K562 (cell line): ENCODE results near the gene SPTBN2. TPM values are rescaled to one million over a fixed set of nuclear protein-coding genes. Genes with fewer than 3 reads are reported as not detected.

ENCODE experiments used
- ATF3 ChIP-seq, 2 experiments: fragments of 450-650 bp in 1 of 2; sonication (generic) in 1 of 2; formaldehyde crosslinking in 1 of 2; IDR thresholded peaks in 1 of 2; conservative IDR thresholded peaks in 1 of 2; 2 replicates each; pipeline versions ENCODE4 v1.6.1 to v1.8.1; 2016 to 2023; ENCODE audit warnings: mild to moderate bottlenecking in 2 of 2, moderate library complexity in 2 of 2, inconsistent platforms in 1 of 2, missing genetic modification reagents in 1 of 2
- MTA3 ChIP-seq: fragments of 450-650 bp; formaldehyde crosslinking; IDR thresholded peaks from 2 replicates; pipeline ENCODE4 v1.6.1; 2017; ENCODE audit warnings: mild to moderate bottlenecking, borderline replicate concordance
- RBM15 ChIP-seq: fragments of 200-400 bp; formaldehyde crosslinking; IDR thresholded peaks from 2 replicates; pipeline ENCODE4 v1.6.1; 2018; ENCODE audit warnings: mild to moderate bottlenecking, low read length, moderate library complexity; ENCODE audit not compliant: insufficient read depth
- SP1 ChIP-seq: sonication (generic); formaldehyde crosslinking; IDR thresholded peaks from 2 replicates; pipeline ENCODE4 v1.8.1; 2022; ENCODE audit warnings: mild to moderate bottlenecking, missing genetic modification reagents
- YY1 ChIP-seq, 3 experiments: IDR thresholded peaks; 2 replicates each; pipeline ENCODE4 v1.6.1; 2011; ENCODE audit warnings: low read length in 2 of 3, mild to moderate bottlenecking in 2 of 3, moderate library complexity in 2 of 3, borderline replicate concordance in 1 of 3, control low read depth in 1 of 3, low read depth in 1 of 3; ENCODE audit not compliant: insufficient read depth in 3 of 3, insufficient replicate concordance in 2 of 3, control insufficient read depth in 1 of 3, insufficient read length in 1 of 3; ENCODE audit errors: extremely low read depth in 1 of 3
- ZBTB1 ChIP-seq: sonication (generic); formaldehyde crosslinking; IDR thresholded peaks from 2 replicates; pipeline ENCODE4 v1.8.1; 2023; ENCODE audit warnings: missing genetic modification reagents, low read depth, mild to moderate bottlenecking, borderline replicate concordance
- polyA plus RNA-seq, 8 experiments: library from polyadenylated mRNA; depleted of rRNA in 4 of 8; stranded (reverse) in 5 of 8; unstranded in 3 of 8; fragments of >200 nt; fragmentation: Nextera tagmentation in 2 of 8; fragmentation: Illumina TruSeq in 1 of 8; extraction: Ambion mirVana in 2 of 8; extraction: Trizol in 1 of 8; gene quantifications; 2 replicates each; pipeline versions ENCODE4 v1.2.1 to v1.2.3, GENCODE V29; 2011 to 2014; ENCODE audit warnings: inconsistent platforms in 1 of 8, missing spikeins in 1 of 8
- total RNA-seq, 7 experiments: library from RNA; depleted of rRNA in 6 of 7; stranded (reverse); fragments of >200 nt in 6 of 7; fragmentation: Illumina TruSeq in 2 of 7; extraction: Trizol in 2 of 7; gene quantifications; 2 replicates each; pipeline versions ENCODE4 v1.2.1 to v1.2.3, GENCODE V29; 2011 to 2021; ENCODE audit warnings: low replicate concordance in 1 of 7

Gene SPTBN2
- total and polyA plus RNA-seq, 9 of the 15 experiments (the other 6 are each of a cell fraction or from before 2014, with no cell fraction given): 0.38 to 56.5 (median 19.7) TPM

- TF ChIP-seq ZBTB1 (CRISPR knock-in tag) (peak; percentile 31; the same call in 1 of the 2 replicates), ATF3 (IDR thresholded peaks at IDR 0.05) (peak; percentile 72), ATF3 (CRISPR knock-in tag; conservative IDR thresholded peaks at IDR 0.05) (no peak), YY1 (IDR thresholded peaks at IDR 0.05; ENCODE audit: borderline replicate concordance in 1 of 3, control insufficient read depth in 1 of 3, extremely low read depth in 1 of 3, insufficient read depth in 3 of 3, insufficient read length in 1 of 3, insufficient replicate concordance in 2 of 3, low read depth in 1 of 3, low read length in 2 of 3) (peak in 1 of 3 experiments; percentile 13), MTA3 (peak; percentile 14; the same call in 1 of the 2 replicates), SP1 (CRISPR knock-in tag) (peak; percentile 43; the same call in 1 of the 2 replicates), RBM15 (no peak)
- TF ChIP-seq, all 486 proteins: peak for 18
Measured at GRCh38 chr11:66745356-66746235, 16.6 kb upstream of the SPTBN2 start (continued).
